Stimulated activated CD4-positive, alpha-beta T cell treated with anti-CD3 and anti-CD28 coated beads, Interleukin-4, amount 100 ng/mL, for 24 hours (primary cell): ENCODE measurements around the gene FN3K.

Experiments used
- DNase-seq: peaks from one replicate; pipeline ENCODE4 v3.0.0-alpha.2; 2020

The FN3K gene

DNA sequence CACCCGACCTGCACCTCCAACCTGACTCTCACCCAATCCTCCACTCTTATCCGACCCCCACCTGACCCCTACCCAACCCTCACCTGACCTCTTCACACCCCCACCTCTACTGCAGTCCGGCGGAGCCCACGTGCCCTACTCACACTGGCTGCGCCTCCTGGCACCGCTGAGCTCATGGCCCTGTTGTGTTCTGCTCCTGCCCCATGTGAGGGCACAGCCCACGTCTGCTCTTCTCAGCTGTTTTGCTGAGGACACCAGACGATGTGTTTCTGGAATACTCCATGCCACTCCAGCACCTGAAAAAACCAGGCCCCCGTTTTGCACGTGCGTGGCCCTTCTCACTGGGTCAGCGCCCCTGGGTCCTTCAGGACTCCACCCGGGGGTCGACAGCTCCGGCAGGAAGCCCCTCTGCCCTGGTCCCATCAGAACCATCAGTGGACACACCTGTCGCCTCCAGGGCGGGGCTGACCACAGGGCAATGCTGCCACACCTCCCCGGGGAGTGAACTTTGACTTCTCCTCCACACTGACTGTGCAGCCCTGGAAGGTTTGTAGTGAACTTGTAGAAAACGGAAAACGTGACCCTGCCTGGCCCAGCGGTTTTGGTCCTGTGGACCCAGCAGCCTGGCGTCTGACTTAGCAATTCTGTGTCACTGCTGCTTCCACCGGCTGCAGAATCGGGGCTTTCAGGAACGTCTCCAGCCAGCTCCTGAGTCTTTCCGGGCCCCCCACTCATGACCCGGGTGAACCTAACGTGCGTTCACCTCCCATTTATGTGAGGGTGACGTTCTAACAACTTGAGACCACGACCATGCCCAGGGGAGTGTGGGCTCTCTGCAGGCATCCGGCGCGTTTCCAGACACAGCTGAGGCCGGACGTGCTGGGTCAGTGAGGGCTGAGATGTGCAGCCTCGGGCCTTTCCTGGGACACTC lies 31.2 kb upstream of the FN3K start:
- no peak for DNase-seq

DNA sequence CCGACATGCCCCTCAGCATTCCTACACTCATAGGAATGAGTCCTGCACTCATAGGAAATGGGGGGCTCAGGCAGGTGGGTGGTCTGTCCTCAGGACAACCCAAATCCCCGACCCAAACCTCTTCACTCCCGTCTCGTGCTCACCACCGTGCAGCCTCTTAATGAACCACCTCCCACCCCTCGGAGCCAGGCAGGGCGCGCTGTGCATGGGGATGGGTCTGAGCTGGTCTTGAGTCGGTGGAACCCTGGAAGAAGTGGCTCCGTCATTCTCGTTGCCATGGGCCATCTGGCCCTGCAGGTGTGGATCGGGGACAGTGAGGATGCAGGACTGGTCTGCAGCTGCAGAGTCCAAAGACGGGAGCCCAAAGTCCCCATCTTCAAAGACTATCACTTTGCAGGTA lies 30.5 kb upstream of the FN3K start:
- no peak for DNase-seq

DNA sequence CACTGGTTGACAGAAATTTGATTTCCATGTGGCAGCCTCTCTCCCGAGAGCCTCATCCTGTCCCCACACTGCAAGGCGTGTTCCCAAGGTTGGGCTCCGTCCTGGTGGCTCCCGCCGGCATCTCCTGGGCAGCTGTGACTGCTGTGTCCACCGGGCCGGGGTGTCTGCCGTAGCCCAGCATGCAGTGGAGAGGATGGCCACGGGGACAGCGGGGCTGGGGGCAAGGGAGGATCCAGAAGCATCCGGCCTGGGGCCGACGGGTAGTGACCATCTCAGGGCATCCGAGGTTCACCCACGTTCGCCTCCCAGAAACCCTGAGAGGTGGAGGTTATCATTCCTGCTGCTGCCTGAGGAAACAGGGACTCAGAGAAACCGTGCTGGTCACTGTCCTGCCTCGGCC lies 29.7 kb upstream of the FN3K start:
- no peak for DNase-seq

DNA sequence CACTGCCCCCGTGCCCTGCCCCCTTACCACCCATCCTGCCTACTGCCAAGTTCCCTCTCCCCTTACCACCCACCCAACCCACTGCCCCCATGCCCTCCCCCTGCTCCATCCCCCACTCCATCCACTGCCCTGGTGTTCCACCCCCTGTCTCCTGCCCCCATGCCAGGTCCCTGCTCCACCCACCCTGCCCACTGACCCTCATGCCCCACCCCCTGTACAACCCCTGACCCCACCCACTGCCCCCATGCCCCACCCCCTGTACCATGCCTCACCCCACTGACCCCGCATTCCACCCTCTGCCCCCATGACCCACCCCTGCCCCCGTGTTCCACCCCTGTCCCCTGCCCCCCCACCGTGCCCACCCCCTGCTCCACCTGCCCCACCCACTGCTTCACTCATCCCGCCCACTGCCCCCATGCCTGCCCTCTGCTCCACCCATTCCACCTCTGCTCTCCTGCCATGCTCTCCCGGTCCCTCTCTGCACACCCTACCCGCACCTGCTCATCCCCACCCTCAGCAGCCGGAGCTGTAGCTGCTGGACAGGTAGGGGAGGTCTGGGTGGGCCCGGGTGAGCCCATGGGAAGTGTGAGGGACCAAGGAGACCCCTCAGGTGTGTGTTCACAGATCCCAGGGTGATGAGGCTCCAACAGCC lies 26.3 kb upstream of the FN3K start:
- DNase-seq: no peak

DNA sequence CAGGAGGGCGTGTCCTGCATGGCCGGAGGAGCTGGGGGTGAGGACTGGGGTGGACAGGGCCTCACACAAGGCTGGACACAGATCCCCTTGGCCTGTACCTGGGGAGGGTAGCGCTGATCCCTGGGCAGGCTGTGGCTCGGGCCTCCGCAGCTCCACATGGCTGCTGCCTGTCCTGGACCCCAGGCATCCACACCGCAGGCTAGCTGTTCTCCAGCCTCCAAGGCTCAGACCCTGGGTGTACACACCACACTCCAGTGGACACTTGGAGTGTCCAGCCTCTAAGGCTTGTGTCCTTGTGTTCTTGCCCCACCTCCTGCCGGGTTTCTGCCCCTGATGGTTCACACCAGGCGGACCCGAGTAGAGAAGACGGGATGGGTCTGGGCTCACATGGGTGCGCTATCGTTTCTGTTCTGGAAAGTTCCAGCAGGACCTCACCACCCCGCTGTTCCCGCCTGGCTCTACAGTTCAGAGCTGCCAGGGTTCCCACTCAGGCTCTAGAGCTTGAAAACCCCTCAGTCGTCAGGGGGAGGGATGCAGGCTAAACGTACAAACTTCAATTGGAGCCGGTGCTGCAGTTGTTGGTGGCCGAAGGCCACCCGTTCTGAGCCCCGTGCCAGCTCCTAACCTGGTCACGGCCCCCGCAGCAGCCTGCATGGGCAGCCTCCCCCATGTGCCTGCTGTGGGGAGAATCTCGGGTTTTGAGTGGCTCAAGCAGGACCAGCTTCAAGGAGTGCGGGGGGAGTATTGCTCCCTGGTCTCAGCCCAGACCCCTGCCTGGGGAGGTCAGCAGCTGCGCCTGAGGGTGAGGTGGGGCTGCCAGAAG lies 25.5 kb upstream of the FN3K start:
- DNase-seq: no peak

DNA sequence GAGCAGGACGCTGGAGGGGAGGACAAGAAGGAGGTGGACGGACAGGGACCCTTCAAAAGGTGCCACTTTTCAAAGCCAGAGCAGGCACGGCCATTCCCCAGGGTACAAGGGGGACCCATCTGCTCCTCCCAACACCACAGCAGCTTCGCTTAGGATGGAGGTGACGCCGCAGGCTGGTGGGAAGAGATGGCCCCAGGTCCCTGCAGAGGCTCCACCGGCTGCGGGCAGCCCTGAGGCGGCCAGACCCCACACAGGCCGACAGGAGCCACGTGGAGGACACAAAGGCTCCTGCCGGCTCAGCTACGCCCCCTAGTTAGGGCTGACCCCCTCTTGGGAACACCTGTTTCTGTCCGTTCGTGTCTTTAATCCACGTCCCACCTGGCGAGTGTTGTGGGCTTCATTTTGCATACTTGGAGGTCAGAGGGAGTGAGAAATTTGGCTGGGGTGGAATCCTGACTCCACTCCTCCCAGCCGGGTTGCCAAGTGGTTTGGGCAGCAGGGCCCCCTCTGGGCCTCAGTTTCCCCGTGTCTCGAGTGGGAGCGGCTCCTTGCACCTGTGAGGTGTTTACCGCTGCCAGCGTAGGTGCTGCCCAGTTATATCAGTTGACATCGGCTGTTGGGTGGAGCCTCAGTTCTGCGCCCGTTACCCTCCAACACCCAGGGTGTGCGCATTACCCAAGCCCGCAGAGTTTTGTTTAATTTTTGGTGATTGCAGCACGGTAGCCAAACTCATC lies 24.7 kb upstream of the FN3K start:
- DNase-seq: no peak

DNA sequence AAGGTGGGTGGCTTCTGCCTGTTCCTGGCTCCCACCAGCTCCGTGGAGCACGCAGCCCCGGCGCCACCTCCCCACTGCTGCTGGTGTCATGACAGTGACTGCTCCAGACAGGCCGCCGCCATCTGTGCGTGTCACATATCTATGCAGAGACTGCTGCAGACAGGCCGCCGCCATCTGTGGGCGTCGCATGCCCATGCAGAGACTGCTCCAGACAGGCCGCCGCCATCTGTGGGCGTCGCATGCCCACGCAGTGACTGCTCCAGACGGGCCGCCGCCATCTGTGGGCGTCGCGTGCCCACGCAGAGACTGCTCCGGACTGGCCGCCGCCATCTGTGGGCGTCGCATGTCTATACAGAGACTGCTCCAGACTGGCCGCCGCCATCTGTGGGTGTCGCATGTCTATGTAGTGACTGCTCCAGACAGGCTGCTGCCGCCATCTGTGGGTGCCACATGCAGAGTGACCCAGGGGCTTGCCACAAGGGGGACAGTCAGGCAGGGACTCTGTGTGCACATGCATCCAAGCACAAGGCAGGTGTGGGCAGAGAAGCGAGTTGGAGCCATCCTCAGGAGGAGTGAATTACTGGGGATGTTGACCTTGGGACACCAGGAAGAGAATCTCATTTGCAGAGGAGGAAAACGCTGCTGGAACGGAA lies 22.2 kb upstream of the FN3K start:
- DNase-seq: no peak

DNA sequence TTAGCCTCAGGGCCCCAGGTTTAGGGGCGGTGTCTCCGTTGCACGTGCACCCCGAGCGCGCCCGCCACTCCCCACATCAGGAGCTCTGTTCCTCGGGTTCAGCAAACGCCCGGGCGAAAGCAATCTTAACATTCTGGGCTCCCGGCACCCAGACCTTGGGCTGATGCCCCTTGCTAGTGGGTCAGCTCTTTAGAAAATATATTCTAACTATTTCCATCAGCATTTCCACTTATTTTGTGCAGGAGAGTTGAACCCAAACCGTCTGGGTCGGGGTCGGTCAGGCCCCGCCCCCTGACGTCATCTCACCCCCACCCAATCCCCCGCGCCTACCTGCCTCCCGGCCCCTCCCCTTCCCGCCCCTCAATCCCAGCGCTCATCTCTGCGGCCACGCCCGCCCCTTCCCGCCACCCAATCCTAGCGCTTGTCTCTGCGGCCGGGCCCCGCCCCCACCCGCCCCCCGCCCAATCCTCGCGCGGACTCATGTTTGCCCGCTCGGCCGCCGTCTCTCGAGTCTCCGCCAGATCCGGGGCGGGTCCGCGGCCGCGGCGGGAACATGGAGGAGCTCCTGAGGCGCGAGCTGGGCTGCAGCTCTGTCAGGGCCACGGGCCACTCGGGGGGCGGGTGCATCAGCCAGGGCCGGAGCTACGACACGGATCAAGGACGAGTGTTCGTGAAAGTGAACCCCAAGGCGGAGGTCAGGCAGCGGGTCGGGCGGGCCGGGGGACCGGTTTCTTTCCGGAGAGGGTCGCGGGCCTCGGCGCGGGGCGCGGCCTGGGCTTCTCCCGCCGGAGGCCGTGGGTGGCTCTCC lies 19.0 kb upstream of the FN3K start, which contains the start of gene FN3KRP:
Gene FN3KRP, plus strand, starts transcription at position 504 of the 808 bp plus-strand sequence. Its CDS starts 50 bp downstream, at position 554.
- peak; percentile 86 for DNase-seq

DNA sequence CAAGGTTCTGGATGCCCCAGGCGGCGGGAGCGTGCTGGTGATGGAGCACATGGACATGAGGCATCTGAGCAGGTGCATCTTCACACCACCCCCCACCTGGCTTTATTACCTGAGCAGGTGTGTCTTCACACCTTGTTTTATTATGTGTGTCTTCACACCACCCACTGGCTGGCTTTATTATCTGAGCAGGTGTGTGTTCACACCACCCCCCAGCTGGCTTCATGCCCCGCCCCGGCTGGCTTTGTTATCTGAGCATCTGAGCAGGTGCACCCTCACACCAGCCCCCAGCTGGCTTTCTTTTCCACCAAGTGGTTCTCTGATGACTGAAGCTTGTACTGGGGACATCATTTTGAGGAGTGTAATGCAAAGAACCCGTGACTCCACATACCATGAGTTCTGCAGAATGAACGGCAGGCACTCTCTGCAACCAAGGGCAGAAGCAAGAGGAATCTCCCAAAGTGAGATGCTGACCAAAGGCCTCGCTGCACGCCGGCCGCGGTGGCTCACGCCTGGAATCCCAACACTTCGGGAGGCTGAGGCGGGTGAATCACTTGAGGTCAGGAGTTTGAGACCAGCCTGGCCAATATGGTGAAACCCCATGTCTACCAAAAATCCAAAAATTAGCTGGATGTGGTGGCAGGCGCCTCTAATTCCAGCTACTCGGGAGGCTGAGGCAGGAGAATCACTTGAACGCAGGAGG lies 16.3 kb upstream of the FN3K start:
- no peak for DNase-seq

DNA sequence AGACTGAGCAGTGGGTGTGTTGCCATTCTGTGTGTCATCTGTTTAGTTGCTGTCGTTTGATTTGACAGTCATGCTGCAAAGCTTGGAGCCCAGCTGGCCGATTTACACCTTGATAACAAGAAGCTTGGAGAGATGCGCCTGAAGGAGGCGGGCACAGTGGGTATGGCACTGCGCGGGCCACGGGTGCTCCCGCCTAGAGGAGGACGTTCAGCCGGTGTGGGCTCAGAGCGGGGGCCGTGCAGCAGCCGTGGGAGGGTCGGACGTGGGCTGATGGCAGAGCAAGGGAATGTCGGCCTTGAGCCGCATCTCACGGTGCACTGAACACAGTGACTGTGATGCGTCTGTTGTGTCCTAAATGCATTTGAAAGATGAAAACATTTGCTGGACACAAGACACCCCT lies 15.2 kb upstream of the FN3K start:
- no peak for DNase-seq

DNA sequence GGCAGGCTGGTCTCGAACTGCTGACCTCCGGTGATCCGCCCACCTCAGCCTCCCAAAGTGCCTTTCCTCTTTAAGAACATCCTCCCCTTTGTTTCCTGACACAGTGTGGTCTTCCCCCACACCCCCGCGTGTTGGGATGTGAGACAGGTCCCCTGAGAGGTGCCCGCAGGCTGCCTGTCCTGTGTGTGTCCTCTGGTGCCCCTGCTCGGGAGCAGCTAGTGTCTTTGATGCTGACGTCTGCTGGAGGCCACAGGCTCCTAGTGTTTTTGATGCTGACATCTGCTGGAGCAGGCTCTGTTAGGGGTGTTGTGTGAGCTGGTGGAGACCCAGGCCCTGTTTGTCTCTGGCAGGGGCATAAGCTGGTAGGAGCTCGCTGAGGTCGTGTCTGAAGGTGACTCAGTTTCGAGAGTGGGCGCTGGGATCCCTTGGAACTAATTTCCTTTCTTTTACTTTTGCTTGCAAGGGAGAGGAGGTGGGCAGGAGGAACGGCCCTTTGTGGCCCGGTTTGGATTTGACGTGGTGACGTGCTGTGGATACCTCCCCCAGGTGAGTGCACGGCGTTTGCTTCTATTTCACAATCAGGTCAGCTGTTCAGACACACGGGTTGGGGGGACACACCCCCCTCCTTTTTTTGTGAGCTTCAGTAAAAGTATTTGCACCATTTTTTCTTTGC lies 12.9 kb upstream of the FN3K start:
- no peak for DNase-seq

DNA sequence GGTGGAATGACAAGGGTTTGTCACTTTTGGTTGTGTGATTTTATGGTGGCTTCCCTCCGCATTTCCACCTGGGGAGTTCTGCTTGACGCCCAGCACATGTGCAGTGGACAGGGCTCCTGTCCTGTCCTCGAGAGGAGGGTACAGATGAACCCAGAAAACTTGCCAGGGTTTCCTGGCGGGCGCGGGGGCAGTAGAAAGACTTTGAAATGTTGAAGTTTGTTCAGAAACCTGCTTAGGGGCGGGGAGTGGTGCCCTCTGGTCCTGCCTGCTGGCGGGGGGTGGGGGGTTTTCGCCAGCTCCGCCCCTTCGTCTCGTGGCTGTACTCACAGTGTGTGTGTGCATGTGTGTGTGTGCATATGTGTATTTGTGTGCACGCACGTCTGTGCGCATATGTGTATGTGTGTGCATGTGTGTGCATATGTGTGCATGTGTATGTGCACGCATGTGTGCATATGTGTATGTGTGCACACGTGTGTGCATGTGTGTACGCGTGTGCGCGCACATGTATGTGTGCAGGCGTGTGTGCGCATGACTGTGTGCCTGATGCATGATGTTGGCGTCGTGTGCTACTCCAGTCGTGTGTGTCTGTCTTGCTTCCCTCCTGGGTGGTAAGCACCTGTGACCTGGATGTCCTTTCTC lies 12.1 kb upstream of the FN3K start:
- DNase-seq: no peak

DNA sequence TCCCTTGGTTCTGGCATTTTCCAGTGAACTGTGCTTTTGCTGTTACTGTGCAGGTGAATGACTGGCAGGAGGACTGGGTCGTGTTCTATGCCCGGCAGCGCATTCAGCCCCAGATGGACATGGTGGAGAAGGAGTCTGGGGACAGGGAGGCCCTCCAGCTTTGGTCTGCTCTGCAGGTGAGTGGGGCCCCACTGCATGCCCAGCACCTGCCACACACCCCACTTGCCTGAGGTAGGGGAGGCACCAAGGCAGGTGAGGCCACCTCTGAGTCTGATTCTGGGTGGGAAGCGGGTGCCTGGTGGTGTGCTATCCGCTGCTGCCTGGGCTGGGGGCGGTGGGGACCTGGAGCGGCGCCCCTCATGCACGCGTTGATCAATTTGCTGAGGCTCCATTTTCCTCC lies 9.0 kb upstream of the FN3K start:
- DNase-seq: no peak

DNA sequence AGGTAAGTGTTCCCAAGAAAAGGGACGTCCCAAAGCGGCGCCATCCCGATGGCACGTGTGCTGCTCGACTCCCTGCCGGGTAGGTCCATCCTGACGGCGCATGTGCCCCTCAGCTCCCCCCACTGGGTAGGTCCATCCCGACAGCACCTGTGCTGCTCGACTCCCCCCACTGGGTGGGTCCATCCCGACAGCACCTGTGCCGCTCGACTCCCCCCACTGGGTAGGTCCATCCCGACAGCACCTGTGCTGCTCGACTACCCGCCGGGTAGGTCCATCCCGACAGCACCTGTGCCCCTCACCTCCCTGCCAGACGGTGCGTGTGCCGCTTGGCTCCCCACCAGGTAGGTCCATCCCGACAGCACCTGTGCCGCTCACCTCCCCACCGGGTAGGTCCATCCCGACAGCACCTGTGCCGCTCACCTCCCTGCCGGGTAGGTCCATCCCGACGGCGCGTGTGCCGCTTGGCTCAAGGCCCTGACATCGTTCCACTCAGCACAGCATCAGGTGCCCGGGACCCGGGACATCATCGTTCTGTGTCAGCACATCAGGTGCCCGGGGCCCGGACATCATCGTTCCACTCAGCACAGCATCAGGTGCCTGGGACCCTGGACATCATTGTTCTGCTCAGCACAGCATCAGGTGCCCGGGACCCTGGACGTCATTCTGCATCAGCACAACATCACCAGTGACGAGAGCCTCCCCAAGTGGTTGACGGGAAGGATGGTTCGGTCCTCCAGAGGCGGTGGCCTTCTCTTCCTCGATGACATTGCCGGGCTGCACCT lies 5.7 kb upstream of the FN3K start:
- DNase-seq: no peak

DNA sequence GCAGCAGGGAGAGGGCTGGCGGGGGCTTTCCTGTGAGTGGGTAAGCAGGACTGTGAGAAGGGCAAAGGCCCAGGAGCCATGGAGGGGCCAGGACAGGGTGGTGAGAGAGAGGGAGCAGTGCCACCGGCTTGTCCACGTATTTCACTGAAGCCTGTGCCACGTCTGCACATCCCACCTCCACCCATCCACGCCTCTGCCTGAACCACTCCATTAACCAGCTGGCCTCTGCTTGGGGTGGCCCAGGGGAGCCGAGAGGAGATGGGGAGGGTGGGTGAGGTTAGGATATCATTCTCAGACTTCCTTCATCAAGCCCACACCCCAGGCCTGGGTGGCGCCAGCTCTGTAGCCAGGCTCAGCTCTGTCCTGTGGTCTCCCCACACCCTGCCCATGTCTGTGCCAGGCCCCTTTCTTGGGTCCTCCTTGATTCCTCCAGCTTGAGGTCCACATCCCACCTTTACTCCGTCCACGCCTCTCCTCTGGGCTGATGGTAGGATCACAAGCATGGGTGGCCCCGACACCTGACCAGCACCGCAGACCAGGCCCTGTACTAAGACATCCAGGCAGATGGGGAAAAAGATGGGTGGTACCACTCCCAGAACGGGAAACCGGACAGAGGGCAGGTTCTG lies 3.2 kb upstream of the FN3K start:
- DNase-seq: no peak

DNA sequence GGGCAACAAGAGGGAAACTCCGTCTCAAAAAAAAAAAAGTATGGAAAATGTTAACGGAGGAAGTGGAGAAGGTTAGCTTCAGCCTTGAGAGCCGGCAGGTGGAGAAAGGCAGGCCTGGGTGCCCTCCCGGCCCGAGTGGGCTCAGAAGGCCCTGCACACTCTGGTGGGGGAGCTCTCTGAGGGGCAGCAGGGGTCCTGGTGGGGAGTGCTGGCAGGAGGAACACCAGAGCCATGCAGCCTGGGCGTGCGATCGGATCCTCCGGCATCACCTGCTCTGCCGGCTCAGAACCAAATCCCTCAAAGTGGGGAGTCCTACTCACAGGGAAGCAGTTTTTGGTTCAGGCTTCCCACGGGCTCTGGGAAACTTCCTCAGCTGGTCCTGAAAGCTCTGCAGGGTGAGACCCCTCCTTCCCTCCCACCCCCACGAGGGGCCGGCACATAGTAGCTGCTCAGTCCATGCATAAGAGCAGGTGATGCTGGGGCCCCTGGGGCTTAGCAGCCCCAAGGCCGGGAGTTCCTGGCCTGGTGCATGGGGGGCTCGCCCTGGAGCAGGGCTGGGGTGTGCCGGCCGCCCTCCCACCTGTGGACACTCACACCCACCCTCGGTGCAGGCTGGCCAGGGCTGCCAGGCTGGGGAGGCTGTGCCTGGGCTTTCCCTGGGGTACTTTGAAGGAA lies 1.2 kb downstream of the FN3K start:
- no peak for DNase-seq
